ENCODE data around the gene BBOX1. TPM values are rescaled to one million over a fixed set of nuclear protein-coding genes. Genes with fewer than 3 reads are reported as not detected.

BBOX1 gene
- total RNA-seq, 1 experiment from 2014 or later, result not detected

DNA sequence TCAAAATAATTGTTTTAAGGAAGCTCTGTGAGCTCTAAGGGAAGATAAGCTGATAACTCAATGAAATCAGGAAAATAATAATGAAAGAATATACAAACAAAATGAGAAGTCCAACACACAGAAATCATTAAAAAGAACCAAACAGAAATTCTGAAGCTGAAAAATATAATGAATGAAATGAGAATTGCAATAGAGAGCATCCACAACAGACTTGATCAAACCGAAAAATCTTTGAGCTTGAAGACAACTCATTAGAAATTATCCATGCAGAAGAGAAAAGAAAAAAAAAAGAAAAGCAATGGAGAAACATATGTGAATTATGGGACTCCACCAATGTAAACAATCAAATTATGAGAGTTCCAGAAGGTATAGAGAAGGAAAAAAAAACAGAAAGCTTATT, 101.0 kb downstream of the BBOX1 start:
- TF ChIP-seq EZH2 (IDR thresholded peaks at IDR 0.05; ENCODE audit: low read depth), result no peak
- no peaks in the 10 kb centered on the region for H3K27me3 ChIP-seq (ENCODE audit: insufficient read depth, low read depth)
- no TSS peak for BruUV-seq (replicated peaks)

DNA sequence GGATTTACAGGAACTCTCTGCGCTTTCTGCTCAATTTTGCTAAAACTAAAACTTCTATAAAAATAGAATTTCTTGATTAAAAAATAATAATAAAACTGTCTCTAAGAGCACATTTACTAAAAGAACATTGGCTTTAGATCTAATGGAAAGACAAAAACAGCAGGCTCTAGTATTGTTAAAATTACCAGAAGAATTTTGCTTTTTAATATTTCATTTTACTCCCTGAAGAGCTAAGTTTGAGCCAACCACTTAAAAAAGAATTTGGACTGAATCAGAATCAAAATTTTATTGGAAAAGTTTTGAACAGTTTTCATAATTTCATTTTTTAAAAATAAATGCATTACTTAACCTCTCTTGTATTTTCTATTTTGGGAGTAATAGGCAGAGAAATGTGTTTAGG, 107.3 kb downstream of the BBOX1 start:
- Histone ChIP-seq H4K20me1 (ENCODE audit: insufficient read depth) (no peaks in the 10 kb centered on the region), H3K4me1 (replicated peaks; ENCODE audit: insufficient read depth) (no peaks in the 10 kb centered on the region), H3K9me3 (ENCODE audit: insufficient read depth, low read depth) (no peaks in the 10 kb centered on the region), H3F3A (ENCODE audit: insufficient read depth, low read depth) (no peaks in the 10 kb centered on the region), H3K79me2 (ENCODE audit: low read depth) (no peaks in the 10 kb centered on the region), H2AFZ (no peak overlapping the region), H3K27ac (no peak overlapping the region), H3K4me2 (no peak overlapping the region), H3K4me3 (no peak overlapping the region), H3K9me2 (ENCODE audit: insufficient read depth) (no peaks in the 10 kb centered on the region), H3K27me3 (ENCODE audit: insufficient read depth, low read depth) (no peaks in the 10 kb centered on the region), H3K36me3 (ENCODE audit: low read depth) (no peaks in the 10 kb centered on the region)
- intact Hi-C loops (cut with micrococcal nuclease; ENCODE audit: unreplicated experiment), result no loop called here
- no peak for DNase-seq
- no TSS peak for BruUV-seq (replicated peaks)
- ChIA-PET POLR2A (ENCODE audit: unreplicated experiment) (no interaction called here), CTCF (no interaction called here)
- TF ChIP-seq, protein P1, sequence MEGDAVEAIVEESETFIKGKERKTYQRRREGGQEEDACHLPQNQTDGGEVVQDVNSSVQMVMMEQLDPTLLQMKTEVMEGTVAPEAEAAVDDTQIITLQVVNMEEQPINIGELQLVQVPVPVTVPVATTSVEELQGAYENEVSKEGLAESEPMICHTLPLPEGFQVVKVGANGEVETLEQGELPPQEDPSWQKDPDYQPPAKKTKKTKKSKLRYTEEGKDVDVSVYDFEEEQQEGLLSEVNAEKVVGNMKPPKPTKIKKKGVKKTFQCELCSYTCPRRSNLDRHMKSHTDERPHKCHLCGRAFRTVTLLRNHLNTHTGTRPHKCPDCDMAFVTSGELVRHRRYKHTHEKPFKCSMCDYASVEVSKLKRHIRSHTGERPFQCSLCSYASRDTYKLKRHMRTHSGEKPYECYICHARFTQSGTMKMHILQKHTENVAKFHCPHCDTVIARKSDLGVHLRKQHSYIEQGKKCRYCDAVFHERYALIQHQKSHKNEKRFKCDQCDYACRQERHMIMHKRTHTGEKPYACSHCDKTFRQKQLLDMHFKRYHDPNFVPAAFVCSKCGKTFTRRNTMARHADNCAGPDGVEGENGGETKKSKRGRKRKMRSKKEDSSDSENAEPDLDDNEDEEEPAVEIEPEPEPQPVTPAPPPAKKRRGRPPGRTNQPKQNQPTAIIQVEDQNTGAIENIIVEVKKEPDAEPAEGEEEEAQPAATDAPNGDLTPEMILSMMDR (conservative IDR thresholded peaks at IDR 0.05), result no peak
- TF ChIP-seq EZH2 (IDR thresholded peaks at IDR 0.05; ENCODE audit: low read depth), result no peak

More for the DNA sequence above, 101.0 kb downstream of the BBOX1 start:
- POLR2A ChIA-PET (ENCODE audit: unreplicated experiment), result no interaction called here
- DNase-seq, result no peak
- Histone ChIP-seq H3K27ac (no peak overlapping the region), H2AFZ (no peak overlapping the region), H3K36me3 (ENCODE audit: low read depth) (no peaks in the 10 kb centered on the region), H3K9me3 (ENCODE audit: insufficient read depth, low read depth) (no peaks in the 10 kb centered on the region; the same call in 1 of the 2 replicates), H3K4me3 (no peak overlapping the region), H3K79me2 (ENCODE audit: low read depth) (no peaks in the 10 kb centered on the region), H4K20me1 (ENCODE audit: insufficient read depth) (no peaks in the 10 kb centered on the region), H3K4me2 (no peak overlapping the region), H3K9me2 (ENCODE audit: insufficient read depth) (0 out of 2 replicates have a peak, but pooled peaks cover 4% of the 10 kb centered on the region), H3F3A (ENCODE audit: insufficient read depth, low read depth) (no peaks in the 10 kb centered on the region), H3K4me1 (replicated peaks; ENCODE audit: insufficient read depth) (no peaks in the 10 kb centered on the region)
- intact Hi-C loops (cut with micrococcal nuclease; ENCODE audit: unreplicated experiment), result no loop called here
- CTCF ChIA-PET, result no interaction called here

DNA sequence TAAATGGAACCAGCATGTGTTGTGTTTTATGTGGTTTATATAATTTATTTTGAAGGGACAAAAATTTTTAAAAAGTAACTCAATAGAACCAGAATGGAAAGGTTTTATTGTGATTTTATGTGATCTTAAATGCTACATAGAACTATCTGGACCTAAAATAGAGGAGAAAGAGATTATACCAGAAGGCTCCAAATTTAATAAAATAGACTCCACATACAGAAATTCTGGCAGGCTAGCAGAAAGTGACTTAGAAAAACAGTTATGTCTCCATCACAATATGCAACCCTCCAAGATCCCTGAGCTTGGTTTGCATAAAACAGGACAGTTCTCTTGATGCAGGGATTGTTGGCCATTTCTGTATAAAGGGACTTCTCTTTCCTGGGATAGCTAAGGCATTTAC, 107.9 kb downstream of the BBOX1 start:
- intact Hi-C loops (cut with micrococcal nuclease; ENCODE audit: unreplicated experiment), result no loop called here
- CTCF ChIA-PET, result no interaction called here
- Histone ChIP-seq H4K20me1 (ENCODE audit: insufficient read depth) (no peaks in the 10 kb centered on the region), H3K27ac (no peak overlapping the region), H3K9me3 (ENCODE audit: insufficient read depth, low read depth) (no peaks in the 10 kb centered on the region), H3F3A (ENCODE audit: insufficient read depth, low read depth) (no peaks in the 10 kb centered on the region), H3K4me1 (replicated peaks; ENCODE audit: insufficient read depth) (no peaks in the 10 kb centered on the region), H3K9me2 (ENCODE audit: insufficient read depth) (no peaks in the 10 kb centered on the region), H2AFZ (no peak overlapping the region), H3K36me3 (ENCODE audit: low read depth) (no peaks in the 10 kb centered on the region), H3K27me3 (ENCODE audit: insufficient read depth, low read depth) (no peaks in the 10 kb centered on the region), H3K79me2 (ENCODE audit: low read depth) (no peaks in the 10 kb centered on the region), H3K4me3 (no peak overlapping the region), H3K4me2 (no peak overlapping the region)
- POLR2A ChIA-PET (ENCODE audit: unreplicated experiment), result no interaction called here
- no peak for TF ChIP-seq EZH2 (IDR thresholded peaks at IDR 0.05; ENCODE audit: low read depth)
- TF ChIP-seq, protein P1 (conservative IDR thresholded peaks at IDR 0.05), result no peak
- no peak for DNase-seq
- BruUV-seq (replicated peaks), result no TSS peak

DNA sequence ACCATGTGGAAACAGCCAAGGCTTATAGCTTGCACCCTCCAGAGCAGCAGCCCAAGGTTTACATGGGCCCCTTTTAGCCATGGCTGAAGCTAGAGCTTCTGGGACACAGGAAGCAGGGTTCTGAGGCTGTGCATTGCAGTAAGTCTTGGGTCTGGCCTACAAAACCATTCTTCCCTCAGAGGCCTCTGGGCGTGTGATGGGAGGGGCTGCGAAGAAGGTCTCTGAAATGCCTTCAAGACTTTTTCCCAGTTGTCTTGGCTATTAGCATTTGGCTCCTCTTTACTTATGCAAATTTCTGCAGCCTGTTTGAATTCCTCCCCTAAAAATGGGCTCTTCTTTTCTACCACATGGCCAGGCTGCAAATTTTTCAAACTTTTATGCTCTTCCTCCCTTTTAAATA, 109.5 kb downstream of the BBOX1 start:
- ChIA-PET CTCF (no interaction called here), POLR2A (ENCODE audit: unreplicated experiment) (no interaction called here)
- H3K27ac ChIP-seq, result no peak overlapping the region
- no peaks in the 10 kb centered on the region for H3K79me2 ChIP-seq (ENCODE audit: low read depth)
- no peak overlapping the region for H3K4me3 ChIP-seq
- H3K4me2 ChIP-seq, result no peak overlapping the region
- H3K27me3 ChIP-seq (ENCODE audit: insufficient read depth, low read depth), result no peaks in the 10 kb centered on the region
- H3K9me3 ChIP-seq (ENCODE audit: insufficient read depth, low read depth), result no peaks in the 10 kb centered on the region
- H3K36me3 ChIP-seq (ENCODE audit: low read depth), result no peaks in the 10 kb centered on the region
- no peak overlapping the region for H2AFZ ChIP-seq
- H3K9me2 ChIP-seq (ENCODE audit: insufficient read depth), result no peaks in the 10 kb centered on the region
- no peaks in the 10 kb centered on the region for H3K4me1 ChIP-seq (replicated peaks; ENCODE audit: insufficient read depth)
- H3F3A ChIP-seq (ENCODE audit: insufficient read depth, low read depth), result no peaks in the 10 kb centered on the region
- no peak for TF ChIP-seq EZH2 (IDR thresholded peaks at IDR 0.05; ENCODE audit: low read depth)
- TF ChIP-seq, protein P1 (conservative IDR thresholded peaks at IDR 0.05), result no peak
- H4K20me1 ChIP-seq (ENCODE audit: insufficient read depth), result no peaks in the 10 kb centered on the region
- BruUV-seq (replicated peaks), result no TSS peak
- no peak for DNase-seq
- intact Hi-C loops (cut with micrococcal nuclease; ENCODE audit: unreplicated experiment), result no loop called here
